Suppressor macrophage (primary cell): ENCODE data around the gene GATB.

Source experiments
- DNase-seq, 4 experiments: peaks; one replicate each; pipeline ENCODE4 v3.0.0-alpha.2; 2020 to 2022
- total RNA-seq, 17 experiments: gene quantifications; one replicate each; lab custom pipeline; 2026; ENCODE audit warnings: mixed read lengths in 6 of 17, inconsistent platforms in 3 of 17; lab: John Stamatoyannopoulos, UW

Gene GATB, protein sequence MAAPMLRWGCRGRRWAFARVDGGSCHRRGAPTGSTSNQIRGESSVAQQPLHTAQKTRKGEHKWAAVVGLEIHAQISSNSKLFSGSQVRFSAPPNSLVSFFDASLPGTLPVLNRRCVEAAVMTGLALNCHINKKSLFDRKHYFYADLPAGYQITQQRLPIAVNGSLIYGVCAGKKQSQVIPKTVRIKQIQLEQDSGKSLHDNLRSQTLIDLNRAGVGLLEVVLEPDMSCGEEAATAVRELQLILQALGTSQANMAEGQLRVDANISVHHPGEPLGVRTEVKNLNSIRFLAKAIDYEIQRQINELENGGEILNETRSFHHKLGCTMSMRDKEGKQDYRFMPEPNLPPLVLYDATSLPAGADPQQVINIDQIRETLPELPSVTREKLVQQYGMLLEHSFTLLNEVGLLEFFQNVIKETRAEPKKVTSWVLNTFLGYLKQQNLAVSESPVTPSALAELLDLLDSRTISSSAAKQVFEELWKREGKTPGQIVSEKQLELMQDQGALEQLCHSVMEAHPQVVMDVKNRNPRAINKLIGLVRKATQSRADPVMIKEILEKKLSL
- total RNA-seq: 15.7 to 48.4 (median 33.6) reads per million in 17 experiments

DNA sequence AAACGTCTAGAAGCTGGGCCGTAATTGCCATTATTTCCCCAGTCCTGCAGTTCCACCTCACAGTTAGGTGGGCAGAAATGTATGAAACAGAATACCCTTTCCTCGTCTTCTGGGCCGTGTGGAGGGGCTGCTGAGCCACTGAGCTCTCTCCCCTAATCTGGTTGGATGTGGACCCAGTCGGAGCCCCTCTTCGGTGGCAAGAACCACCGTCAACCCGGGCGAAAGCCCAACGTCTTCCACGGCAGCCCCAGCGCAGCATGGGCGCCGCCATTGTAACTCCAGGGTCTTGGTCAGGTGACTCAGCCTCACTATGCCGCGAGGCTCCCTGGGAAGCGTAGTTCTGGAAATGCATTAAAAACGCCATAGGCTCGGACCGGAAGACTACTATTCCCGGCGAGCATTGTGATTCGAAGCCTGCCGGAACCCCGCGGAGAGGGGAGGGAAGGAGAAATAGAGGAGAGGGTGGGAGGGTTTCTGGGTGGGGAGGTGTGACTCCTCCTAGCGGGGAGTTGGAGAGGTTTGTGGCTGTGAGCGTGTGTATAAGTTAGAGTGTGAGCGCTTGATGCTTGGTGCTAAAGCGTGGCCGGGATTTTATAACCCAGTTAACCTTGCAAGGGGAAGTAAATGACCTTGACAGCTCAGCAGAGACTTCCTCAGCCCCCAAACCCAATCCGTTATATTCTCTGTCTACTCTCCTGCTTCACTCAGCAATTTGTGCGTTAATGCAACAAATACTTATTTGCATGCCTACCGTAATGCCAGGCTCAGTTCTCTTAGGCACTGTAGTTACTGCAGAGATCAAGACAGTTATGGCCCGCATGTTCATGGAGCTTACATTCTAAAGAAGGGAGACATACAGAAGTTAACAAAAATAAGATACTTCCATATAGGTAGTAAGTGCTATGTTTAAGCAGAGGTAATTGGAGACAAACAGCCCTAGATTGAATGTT is at the start of gene GATB:
Gene GATB, minus strand, starts transcription at position 296 of the 950 bp plus-strand sequence. Its CDS starts 25 bp downstream, at position 271.
- peak; percentile 95 to 98 (median 96) for DNase-seq

DNA sequence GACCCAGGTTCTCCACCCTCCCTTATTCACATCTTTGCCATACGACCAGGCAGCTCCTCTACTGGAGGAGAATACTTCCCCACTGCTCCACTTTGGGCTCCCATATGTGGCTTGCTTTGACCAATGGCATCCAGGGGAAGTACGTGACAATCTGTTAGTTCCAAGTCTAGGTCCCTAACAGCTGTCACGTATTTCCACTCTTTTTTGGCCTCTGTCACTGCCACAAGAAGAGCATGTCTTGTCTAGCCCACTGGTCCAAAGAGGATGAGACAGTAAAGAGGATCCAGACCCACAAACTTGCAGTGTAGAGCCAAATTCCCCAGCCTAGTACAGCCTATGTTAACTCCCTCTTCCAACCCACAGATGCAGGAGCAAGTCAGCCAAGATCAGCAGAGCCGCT is 49.7 kb upstream of the GATB start:
- no peak for DNase-seq

DNA sequence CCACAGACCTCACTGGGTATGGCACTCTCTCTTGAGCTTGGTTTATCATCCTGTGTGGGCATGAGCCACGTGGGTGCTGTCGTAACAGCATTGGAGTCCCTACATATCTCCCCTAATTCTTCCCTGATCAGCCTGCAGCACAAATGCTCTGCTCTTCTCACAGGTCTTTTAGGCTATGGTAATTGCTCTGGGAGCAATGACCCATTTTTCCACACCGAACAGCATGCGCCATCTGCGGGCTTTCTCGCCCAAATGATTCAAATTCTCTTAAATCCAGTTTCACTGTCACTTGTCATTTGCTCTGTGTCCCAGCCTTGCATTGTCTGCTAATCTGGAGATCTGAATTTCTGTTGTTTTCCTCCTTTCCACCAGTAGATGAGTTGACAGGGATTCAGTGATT is 48.9 kb upstream of the GATB start:
- no peak for DNase-seq

DNA sequence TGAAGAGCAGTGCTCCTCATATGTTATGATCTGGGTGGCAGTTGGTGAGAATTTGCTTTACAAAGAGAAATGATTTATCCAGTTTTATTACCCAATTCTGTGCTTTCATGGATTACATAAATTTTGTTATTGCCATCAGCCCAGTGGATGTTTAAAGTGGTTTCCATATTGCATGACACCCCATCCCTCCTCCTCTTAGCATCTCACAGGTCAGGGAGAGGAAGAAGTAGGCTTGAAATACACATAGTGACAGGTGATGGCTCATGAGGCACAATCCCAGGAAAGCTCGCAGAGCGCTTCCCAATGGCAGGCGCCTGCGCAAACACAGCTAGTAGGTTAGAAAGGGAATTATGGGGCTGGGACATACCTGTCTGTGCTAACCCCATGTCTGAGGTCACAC is 47.7 kb upstream of the GATB start:
- DNase-seq: no peak

DNA sequence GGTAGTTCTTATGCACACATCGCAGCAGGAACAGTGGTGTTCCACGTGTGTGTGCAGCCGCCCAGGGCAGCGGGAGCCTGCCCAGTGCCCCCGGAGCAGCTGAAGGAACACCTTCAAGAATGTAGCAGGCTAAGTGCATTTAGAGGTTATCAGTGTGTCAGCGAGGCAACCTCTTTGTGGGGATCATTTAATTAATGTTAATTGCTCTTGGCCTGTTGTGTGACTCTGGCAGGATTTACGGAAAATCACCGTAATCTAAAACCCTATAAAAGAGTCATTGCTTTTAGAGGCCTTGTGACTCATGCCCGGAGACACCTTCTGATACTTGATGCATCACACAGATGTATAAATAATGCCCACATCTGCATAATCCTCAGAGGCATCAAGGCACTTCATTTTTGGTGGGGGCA is 47.3 kb upstream of the GATB start:
- DNase-seq: no peak

DNA sequence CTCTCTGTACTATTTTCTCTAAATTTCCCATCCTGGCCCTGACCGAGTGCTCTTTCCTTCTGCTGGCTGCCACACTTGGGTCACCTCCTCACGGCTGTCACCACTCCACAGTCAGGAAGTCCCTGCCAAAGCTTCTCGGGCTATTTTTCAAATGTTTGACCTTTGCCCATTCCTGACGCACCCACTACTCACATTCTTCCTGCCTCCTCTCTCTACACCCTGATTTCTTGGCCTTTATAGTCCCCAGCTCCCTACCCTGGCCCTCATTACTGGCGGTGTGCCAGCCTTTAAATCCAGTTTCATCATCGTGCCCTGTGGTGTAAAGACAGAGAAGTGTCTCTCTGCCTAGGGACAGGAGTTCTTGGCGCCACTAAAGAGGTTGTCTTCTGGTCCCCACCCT is 46.4 kb upstream of the GATB start:
- no peak for DNase-seq

DNA sequence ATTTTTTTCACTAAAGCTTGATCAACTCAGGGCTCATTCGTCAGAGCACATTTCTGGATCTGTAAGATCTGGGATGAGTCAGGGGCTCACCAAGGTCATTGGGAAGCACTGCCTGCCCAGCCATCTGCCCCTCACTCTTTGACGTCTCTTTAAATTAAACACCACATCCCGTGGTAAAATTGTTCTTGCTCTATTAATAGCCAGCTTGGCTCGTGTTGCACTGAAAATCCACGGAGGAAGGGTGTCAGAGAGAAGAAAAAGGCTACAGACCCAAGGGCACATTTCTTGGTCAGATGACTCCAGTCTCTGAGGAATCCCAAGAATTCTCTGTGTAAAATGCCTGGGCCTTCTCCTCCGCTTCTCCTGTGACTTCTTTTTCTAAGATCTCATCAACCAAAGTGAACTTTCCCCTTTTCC is 45.7 kb upstream of the GATB start:
- no peak for DNase-seq

DNA sequence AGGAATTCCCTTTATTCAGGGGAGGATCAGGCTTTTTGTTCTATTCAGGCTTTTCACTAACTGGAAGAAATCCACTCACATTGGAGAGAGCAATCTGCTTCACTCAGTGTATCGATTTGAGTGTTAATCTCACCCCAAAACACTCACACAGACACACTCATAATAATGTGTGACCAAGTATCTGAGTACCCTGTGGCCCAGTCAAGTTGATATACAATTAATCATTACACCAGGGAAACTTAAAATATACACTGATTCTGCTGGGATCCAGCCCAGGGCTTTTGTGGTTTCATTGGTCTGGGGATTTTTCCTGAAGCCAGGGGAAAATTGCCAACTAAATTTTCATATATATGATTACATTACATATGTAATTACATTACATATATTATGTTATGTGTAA is 44.0 kb upstream of the GATB start:
- DNase-seq: no peak

DNA sequence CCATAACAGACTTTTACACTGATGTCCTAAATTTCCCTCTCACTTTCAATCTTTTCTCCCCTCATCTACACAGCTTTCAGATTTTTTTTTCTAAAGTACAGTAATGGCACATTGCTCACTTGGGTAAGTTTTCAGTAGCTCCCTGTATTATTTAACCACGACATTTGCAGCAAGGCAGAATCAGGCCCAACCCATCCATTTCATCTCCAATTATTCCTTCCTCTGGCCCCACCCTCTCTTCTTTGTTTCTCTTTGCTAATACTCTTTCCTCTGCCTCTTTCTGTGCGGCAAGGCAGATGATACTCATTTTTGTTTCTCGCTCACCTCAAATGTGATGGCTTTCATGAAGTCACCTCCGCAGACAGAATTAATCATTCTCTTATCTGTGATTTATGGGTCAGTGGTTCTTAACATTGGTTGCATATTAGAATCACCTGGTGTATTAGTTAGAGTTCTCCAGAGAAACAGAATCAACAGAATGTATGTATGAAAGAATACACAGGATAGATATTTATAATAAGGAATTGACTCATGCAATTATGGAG is 43.4 kb upstream of the GATB start:
- DNase-seq: no peak

DNA sequence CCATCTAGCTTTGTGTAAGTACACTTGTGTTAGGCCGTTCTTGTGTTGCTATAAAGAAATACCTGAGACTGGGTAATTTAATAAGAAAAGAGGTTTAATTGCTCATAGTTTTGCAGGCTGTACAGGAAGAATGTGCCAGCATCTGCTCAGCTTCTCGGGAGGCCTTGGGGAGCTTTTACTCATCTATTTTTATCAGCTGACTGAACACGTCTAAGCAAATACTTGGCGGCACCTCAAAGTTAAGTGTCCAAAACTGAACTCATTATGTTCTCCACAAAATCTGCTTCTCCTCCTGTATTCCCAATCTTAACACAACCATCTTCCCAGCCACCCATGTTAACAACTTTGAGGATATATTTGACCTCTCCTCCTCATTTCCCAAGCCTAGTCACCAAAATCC is 42.4 kb upstream of the GATB start:
- DNase-seq: no peak

DNA sequence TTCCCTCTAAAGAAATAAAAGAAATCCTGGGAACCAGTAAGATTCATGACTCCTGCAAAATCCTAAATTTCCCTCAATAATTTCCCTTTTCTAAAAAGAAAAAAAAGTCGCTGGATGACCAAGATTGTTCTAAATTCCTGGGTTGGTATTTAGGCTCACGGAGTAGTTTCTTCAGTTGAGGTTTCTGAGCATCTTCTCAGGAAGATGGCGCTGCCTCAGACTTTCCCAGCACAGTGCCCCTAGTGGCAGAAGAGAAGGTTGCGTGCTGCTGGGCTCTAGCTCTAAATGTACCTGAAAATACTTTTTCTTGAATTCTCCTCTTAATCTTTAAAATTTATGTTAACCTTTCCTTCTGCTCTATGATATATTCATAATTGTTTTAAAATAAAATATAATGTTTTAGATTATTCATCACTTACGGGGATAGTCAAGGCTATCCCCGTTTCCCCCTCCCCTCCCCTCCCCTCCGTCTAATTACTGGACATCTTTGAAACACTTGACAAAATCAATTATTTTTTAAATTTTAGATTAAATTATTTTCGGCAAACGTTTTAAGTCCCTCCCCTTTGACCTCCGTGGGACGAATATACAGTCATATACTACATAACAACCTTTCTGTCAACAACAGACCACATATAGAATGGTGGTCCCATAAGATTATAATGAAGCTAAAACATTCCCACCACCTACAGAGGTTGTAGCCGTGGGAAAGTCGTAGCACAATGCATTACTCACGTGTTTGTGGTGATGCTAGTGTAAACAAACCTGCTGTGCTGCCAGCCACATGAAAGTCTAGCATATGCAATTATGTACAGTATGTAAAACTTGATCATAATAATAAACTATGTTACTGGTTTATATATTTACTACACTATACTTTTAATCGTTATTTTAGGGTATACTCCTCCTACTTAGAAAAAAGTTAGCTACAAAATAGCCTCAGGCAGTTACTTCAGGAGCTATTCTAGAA is 41.0 kb upstream of the GATB start:
- peak; percentile 66 to 81 (median 75) for DNase-seq

DNA sequence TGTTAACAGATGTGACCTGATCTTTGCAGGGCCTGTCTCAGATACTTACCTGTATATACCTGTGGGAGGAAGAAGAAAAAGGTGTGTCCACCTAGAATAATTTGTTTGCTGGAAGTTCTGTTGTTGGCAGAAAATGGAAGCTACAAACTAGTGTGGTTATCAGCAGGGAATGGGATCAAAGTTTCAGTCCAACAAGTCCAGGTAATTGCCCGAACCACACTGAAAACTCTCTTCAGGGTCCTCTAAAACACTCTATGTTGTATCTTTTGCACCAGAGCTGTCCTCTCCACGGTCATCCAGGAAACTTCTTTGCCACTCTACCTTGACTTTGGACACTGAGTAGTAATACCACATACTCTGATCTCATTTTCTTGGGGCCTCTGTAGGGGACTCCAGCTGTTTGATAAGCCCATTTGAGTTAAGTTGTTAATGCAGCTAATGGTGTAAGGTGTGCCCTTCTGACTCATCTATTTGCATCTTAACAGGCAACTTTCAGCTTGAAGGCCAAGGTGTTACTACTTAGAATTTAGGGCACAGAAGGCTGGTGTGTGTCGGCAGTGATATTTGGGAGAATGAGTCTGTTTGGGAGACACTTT is 38.7 kb upstream of the GATB start:
- DNase-seq: no peak

DNA sequence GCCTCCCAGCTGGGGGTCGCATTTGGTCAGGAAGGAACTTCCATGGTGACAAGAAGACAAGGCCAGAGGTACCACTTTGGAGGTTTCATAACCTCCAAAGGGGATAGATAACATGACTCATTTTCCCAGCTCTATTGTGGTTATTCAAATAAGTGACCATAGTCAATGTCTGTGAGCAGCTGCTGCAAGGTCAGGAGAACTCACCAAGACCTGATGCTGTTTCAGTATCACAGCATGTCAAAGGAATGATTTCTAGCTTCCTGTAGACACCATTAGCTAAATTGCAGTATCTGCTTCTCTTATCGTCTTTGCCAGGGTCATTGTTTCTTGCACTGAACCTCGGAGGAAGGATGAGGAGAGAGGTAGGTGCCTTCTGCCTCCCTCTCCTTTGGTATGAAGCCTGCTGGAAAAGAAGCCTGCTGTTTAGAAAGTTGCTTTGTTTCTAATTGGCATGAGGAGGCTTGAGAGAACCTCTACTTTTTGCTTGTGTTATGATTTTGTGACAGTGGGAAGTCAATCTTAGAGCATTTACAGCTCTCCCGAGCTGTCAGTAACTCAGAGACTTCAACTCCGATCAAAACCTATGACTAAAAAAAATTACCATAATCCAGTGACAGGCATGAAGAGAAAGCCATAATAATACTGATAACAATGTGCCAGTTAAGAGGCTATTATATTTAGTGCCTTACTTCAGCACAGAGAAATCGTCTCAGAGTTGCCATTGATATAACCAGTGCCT is 38.0 kb upstream of the GATB start:
- DNase-seq: no peak

DNA sequence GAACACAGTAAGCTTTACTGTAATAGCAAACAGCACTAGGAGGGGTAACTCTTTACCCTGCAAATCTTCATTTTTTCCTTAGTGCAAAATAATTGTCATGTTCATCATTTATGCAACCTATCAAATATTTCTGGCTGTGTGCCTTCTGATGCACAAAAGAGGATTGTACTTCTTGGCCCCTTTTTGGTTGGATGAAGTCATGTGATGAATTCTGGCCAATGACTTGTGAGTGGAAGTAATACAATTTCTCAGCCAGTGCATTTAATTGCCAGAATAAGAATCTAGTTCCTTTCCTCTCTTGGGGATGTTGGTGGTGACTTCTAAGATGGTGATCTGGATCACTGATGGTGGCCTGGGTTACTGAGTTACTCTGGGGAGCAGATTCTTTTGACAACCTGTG is 37.0 kb upstream of the GATB start:
- DNase-seq: no peak

DNA sequence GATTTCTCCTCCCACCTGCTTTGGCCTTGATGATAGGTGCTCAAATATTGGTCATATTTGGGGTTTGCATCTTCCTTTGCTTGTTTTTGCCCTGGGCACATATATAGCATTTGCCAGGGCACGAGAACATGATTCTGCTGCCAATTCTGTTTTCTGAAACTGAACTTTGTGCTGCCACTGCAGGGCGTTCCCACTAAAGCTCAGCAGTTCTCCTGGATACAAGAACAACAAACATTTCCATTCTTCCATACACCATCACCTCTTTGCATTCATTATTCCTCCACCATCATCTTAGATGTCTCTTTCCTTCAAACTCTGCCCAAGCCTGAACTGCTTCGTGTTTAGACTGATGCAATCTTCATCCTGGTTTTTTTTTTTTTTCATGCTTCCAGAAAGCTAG is 36.3 kb upstream of the GATB start:
- no peak for DNase-seq

DNA sequence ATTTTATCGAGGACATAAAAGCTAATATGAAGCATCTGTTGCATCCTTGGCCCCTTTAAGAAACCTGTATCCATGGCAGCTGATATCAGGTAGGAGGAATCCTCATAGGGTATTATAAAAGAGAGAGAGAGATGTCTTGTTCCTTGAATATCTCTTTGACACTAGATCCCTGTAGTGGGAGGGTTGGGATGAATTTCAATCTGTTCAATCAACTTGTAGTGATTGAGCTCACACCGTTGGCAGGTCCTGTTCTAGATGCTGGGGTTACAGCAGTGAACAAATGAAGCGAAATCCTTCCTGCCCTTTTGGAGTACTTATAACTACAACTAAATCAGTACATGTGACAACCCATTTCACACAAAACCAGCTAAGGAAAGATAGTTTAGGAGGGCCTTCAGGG is 35.3 kb upstream of the GATB start:
- DNase-seq: no peak

DNA sequence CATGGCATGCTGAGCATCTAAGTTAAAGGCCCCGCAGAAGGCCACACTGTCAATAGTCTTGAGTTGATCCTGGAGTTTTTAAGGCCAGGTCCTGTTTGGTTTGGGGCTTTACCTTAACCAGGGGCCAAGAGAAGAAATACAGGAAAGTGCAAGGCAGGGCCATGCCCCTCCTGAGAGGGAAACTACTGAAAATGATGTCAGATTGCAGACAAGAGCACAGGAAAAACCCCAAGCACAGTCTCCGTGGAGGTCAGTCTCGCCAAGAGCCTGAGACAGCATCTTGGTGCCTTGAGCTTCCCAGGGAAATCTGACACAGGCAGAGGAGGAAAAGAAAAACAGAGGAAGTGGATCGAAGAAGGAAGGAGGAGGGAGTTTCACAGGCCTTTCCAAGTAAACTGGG is 32.2 kb upstream of the GATB start:
- DNase-seq: no peak

DNA sequence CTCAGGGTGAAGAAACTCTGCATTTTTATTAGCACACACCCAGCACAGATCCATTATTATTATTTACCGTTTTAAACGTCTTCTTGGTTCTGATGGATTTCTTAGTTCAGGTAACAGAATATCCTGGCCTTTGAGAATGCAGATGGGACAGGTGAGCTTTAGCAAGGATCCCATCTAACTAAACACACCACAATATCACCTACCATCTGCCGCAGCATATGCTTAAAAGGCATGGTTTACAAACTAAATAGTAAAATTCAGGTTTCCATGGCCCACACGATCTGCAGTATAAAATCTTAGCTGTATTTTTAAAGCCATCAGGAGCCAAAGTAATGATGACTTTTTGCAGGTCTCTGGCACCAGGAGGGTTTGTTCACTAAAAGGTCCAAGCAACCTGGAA is 31.7 kb upstream of the GATB start:
- no peak for DNase-seq

DNA sequence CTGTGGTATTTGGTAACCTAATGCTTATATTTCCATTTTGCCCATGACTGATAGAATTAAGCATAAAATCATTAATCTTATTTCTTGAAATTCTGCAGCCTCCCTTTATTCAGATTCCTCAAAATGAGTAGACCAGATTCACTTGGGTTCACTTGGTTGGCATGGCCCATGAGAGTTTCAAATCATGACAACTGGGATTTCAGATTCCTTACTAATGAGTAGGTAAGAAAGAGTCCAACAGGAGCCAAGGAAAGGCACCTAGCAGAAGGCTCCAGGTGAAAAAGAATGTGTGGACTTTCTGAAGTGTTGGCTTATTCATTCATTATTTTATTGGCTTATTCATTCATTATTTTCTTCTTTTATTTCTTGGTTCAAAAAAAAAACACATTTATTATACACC is 27.2 kb upstream of the GATB start:
- no peak for DNase-seq

DNA sequence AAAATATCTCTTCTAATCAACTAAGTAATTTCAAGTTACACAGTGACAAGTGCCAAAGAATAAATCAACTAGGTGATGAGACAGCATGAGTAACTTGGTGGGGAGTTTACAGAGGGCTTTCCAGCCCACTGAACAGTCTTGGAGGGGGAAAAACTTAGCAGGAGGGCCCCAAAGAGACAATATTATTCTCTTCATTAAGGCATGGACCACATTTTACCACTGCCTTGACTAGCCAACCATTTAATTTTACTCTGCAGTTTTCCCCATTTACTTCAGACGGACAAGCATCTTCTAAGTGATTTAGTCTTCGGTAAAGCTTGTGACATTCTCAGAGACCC is 25.3 kb upstream of the GATB start:
- no peak for DNase-seq
